Liver (tissue), 9 donors: ENCODE results near the gene PPFIA1. TPM values are rescaled to one million over a fixed set of nuclear protein-coding genes. Genes with fewer than 3 reads are reported as not detected.

ENCODE experiments used
- DNase-seq: peaks from one replicate; pipeline ENCODE4 v3.0.0-alpha.2; 2017; ENCODE audit warnings: low spot score
- H3K27ac ChIP-seq, 2 donors: one replicate each; pipeline ENCODE4 v1.7.0; 2013; ENCODE audit warnings: inconsistent platforms in 2 of 2, low read length in 2 of 2, control low read depth in 1 of 2, low read depth in 1 of 2, mild to moderate bottlenecking in 1 of 2
- H3K27me3 ChIP-seq, 4 donors: one replicate each; pipeline versions ENCODE4 v1.6.1 to v1.7.0; 2013; ENCODE audit warnings: low read length in 3 of 4, inconsistent platforms in 1 of 4, mild to moderate bottlenecking in 1 of 4, moderate library complexity in 1 of 4; ENCODE audit not compliant: control insufficient read depth in 4 of 4, insufficient read depth in 4 of 4
- H3K36me3 ChIP-seq, 4 donors: one replicate each; pipeline versions ENCODE4 v1.6.1 to v1.7.0; 2013; ENCODE audit warnings: low read length in 3 of 4, mild to moderate bottlenecking in 3 of 4, low read depth in 1 of 4, moderate library complexity in 1 of 4; ENCODE audit not compliant: control insufficient read depth in 4 of 4, insufficient read depth in 3 of 4
- H3K4me1 ChIP-seq, 4 donors: one replicate each; pipeline versions ENCODE4 v1.6.1 to v1.7.0; 2013; ENCODE audit warnings: low read length in 3 of 4, mild to moderate bottlenecking in 3 of 4, moderate library complexity in 1 of 4; ENCODE audit not compliant: control insufficient read depth in 4 of 4, insufficient read depth in 4 of 4
- H3K4me3 ChIP-seq, 3 donors: one replicate each; pipeline versions ENCODE4 v1.6.1 to v1.7.0; 2013; ENCODE audit warnings: low read length in 3 of 3, control low read depth in 1 of 3, low read depth in 1 of 3, mild to moderate bottlenecking in 1 of 3
- H3K9ac ChIP-seq, 2 donors: one replicate each; pipeline ENCODE4 v1.7.0; 2013; ENCODE audit warnings: low read length in 2 of 2, mild to moderate bottlenecking in 2 of 2, moderate library complexity in 2 of 2, control low read depth in 1 of 2, low read depth in 1 of 2
- H3K9me3 ChIP-seq, 4 donors: one replicate each; pipeline versions ENCODE4 v1.6.1 to v1.7.0; 2013; ENCODE audit warnings: low read length in 3 of 4; ENCODE audit not compliant: control insufficient read depth in 4 of 4
- CTCF ChIP-seq: fragments of 150-350 bp; IDR thresholded peaks from 2 replicates; pipeline ENCODE4 v1.5.1; 2017; ENCODE audit warnings: improper control_type of control experiment, low read depth, low read length; ENCODE audit not compliant: missing input control
- EGR1 ChIP-seq, 2 donors: IDR thresholded peaks; 2 replicates each; pipeline ENCODE4 v1.6.1; 2016 to 2018; ENCODE audit warnings: antibody characterized with exemption in 2 of 2, low read depth in 2 of 2
- FOXA1 ChIP-seq: IDR thresholded peaks from 2 replicates; pipeline ENCODE4 v1.6.1; 2016; ENCODE audit warnings: antibody characterized with exemption
- FOXA2 ChIP-seq: IDR thresholded peaks from 2 replicates; pipeline ENCODE4 v1.6.1; 2016; ENCODE audit warnings: antibody characterized with exemption
- GABPA ChIP-seq, 2 donors: IDR thresholded peaks in 1 of 2; conservative IDR thresholded peaks in 1 of 2; 2 replicates each; pipeline ENCODE4 v1.6.1; 2016; ENCODE audit warnings: antibody characterized with exemption in 2 of 2, mild to moderate bottlenecking in 1 of 2, moderate library complexity in 1 of 2
- HNF4A ChIP-seq, 2 donors: conservative IDR thresholded peaks; 2 replicates each; pipeline ENCODE4 v1.6.1; 2016; ENCODE audit warnings: antibody characterized with exemption in 2 of 2, mild to moderate bottlenecking in 2 of 2
- JUND ChIP-seq, 2 donors: IDR thresholded peaks; 2 replicates each; pipeline ENCODE4 v1.6.1; 2016; ENCODE audit warnings: antibody characterized with exemption in 2 of 2
- MAX ChIP-seq: IDR thresholded peaks from 2 replicates; pipeline ENCODE4 v1.6.1; 2016; ENCODE audit warnings: antibody characterized with exemption
- NR2F2 ChIP-seq: IDR thresholded peaks from 2 replicates; pipeline ENCODE4 v1.6.1; 2016; ENCODE audit warnings: antibody characterized with exemption
- RAD21 ChIP-seq, 2 donors: IDR thresholded peaks; 2 replicates each; pipeline ENCODE4 v1.6.1; 2016; ENCODE audit warnings: antibody characterized with exemption in 2 of 2, mild to moderate bottlenecking in 2 of 2
- RXRA ChIP-seq, 2 donors: IDR thresholded peaks; 2 replicates each; pipeline ENCODE4 v1.6.1; 2017 to 2018; ENCODE audit warnings: antibody characterized with exemption in 2 of 2, mild to moderate bottlenecking in 1 of 2
- TAF1 ChIP-seq: conservative IDR thresholded peaks from 2 replicates; pipeline ENCODE4 v1.6.1; 2016; ENCODE audit warnings: antibody characterized with exemption, mild to moderate bottlenecking
- YY1 ChIP-seq: IDR thresholded peaks from 2 replicates; pipeline ENCODE4 v1.6.1; 2016; ENCODE audit warnings: antibody characterized with exemption, mild to moderate bottlenecking
- ZBTB33 ChIP-seq: IDR thresholded peaks from 2 replicates; pipeline ENCODE4 v1.6.1; 2016; ENCODE audit warnings: antibody characterized with exemption
- WGBS: extraction: QIAGEN DNeasy Blood & Tissue Kit; methylation state at CpG from one replicate; pipeline ENCODE4 v1.1.7; 2013; 5-methylcytosine and 5-hydroxymethylcytosine counted together
- polyA plus RNA-seq, 2 donors: library from polyadenylated mRNA; stranded (reverse) in 1 of 2; unstranded in 1 of 2; fragments of 200-250 nt in 1 of 2; fragments of >200 nt in 1 of 2; fragmentation: Nextera tagmentation in 1 of 2; extraction: Ambion mirVana in 1 of 2; gene quantifications; one replicate each; pipeline versions ENCODE4 v1.2.1 to v1.2.3, GENCODE V29; 2013 to 2015
- total RNA-seq, 2 donors: library from RNA; depleted of rRNA; stranded (reverse); fragments of >200 nt; gene quantifications; one replicate each; pipeline ENCODE4 v1.2.3, GENCODE V29; 2014
- TF ChIP-seq, protein P1 (sequence below): IDR thresholded peaks from 2 replicates; pipeline ENCODE4 v1.6.1; 2016; ENCODE audit warnings: antibody characterized with exemption
- donor health status: healthy.
- donor health status: healthy.
- donor health status: healthy.
- donor health status: healthy.
- donor health status: healthy.

The PPFIA1 gene
- total and polyA plus RNA-seq, 4 donors, result 9.9 to 39.6 (median 14.5) TPM

- no peak for DNase-seq
- no peak overlapping the region for H3K4me3 ChIP-seq
- no peaks in the 10 kb centered on the region for H3K27me3 ChIP-seq
- H3K9me3 ChIP-seq, result no peaks in the 10 kb centered on the region
- H3K9ac ChIP-seq, result no peak overlapping the region
- H3K36me3 ChIP-seq, result peaks cover 16 to 59% (median 47%) of the 10 kb centered on the region in 4 donors
- WGBS, result 92% methylated on average over 19 of the region's 19 CpGs
- no peak for TF ChIP-seq YY1
- TF ChIP-seq TAF1, result no peak
- TF ChIP-seq FOXA2, result no peak
- TF ChIP-seq HNF4A (conservative IDR thresholded peaks at IDR 0.05), result no peak
- TF ChIP-seq MAX, result no peak
- no peak for TF ChIP-seq CTCF
- no peak for TF ChIP-seq EGR1 (IDR thresholded peaks at IDR 0.05; ENCODE audit: low read depth in 2 of 2)
- no peak overlapping the region for H3K27ac ChIP-seq
- no peaks in the 10 kb centered on the region for H3K4me1 ChIP-seq
Measured at GRCh38 chr11:70353900-70354568, 83.5 kb downstream of the PPFIA1 start.

DNA sequence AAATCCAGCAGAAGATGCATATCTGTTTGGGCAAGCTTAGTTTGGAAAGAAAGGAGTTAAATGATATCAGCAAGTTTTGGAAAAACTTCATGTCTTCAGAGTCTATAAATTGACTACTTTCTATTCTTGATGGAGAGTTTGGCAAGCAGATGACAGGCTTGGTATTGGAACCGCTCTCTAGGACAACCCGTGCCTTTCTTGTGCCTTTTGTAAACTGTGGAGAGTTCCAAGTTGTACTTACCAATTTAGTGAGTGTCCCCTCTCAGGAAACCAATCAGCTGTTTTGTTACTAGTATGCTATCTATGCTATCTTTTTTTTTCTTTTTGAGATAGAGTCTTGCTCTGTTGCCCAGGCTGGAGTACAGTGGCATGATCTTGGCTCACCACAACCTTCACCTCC lies 84.1 kb downstream of the PPFIA1 start:
- WGBS, result 93% methylated on average over 2 of the region's 2 CpGs
- TF ChIP-seq CTCF, result no peak
- TF ChIP-seq YY1, result no peak
- TF ChIP-seq, protein P1, sequence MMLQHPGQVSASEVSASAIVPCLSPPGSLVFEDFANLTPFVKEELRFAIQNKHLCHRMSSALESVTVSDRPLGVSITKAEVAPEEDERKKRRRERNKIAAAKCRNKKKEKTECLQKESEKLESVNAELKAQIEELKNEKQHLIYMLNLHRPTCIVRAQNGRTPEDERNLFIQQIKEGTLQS, result no peak
- TF ChIP-seq NR2F2, result no peak
- no peak for TF ChIP-seq FOXA1
- TF ChIP-seq JUND (IDR thresholded peaks at IDR 0.05), result no peak
- TF ChIP-seq MAX, result no peak
- no peak for TF ChIP-seq TAF1
- TF ChIP-seq RXRA (IDR thresholded peaks at IDR 0.05), result no peak
- TF ChIP-seq ZBTB33, result no peak
- no peak for TF ChIP-seq GABPA (IDR thresholded peaks at IDR 0.05 in 1 of 2, conservative IDR thresholded peaks at IDR 0.05 in 1 of 2)
- no peak for TF ChIP-seq EGR1 (IDR thresholded peaks at IDR 0.05; ENCODE audit: low read depth in 2 of 2)
- TF ChIP-seq RAD21 (IDR thresholded peaks at IDR 0.05), result no peak
- TF ChIP-seq HNF4A (conservative IDR thresholded peaks at IDR 0.05), result no peak
- Histone ChIP-seq H3K4me1 (no peaks in the 10 kb centered on the region), H3K9me3 (no peaks in the 10 kb centered on the region), H3K9ac (no peak overlapping the region), H3K4me3 (no peak overlapping the region), H3K27me3 (no peaks in the 10 kb centered on the region), H3K36me3 (peaks cover 16 to 58% (median 47%) of the 10 kb centered on the region in 4 donors), H3K27ac (no peak overlapping the region)
- no peak for DNase-seq
